Ishikawa (cell line): ENCODE results near the gene SLC12A4.

Source experiments
- CEBPB ChIP-seq: IDR thresholded peaks from 2 replicates; pipeline ENCODE4 v1.6.1; 2012
- CREB1 ChIP-seq: IDR thresholded peaks from 2 replicates; pipeline ENCODE4 v1.6.1; 2012; ENCODE audit warnings: low read depth
- EGR1 ChIP-seq: IDR thresholded peaks from 2 replicates; pipeline ENCODE4 v1.6.1; 2012
- EP300 ChIP-seq: IDR thresholded peaks from 2 replicates; pipeline ENCODE4 v1.6.1; 2012; ENCODE audit warnings: borderline replicate concordance
- FOXM1 ChIP-seq: IDR thresholded peaks from 2 replicates; pipeline ENCODE4 v1.6.1; 2012; ENCODE audit warnings: low read depth, borderline replicate concordance
- MAX ChIP-seq: IDR thresholded peaks from 2 replicates; pipeline ENCODE4 v1.6.1; 2012
- NFIC ChIP-seq: IDR thresholded peaks from 2 replicates; pipeline ENCODE4 v1.6.1; 2012
- RAD21 ChIP-seq: IDR thresholded peaks from 2 replicates; pipeline ENCODE4 v1.6.1; 2012; ENCODE audit warnings: low read depth
- REST ChIP-seq: IDR thresholded peaks from 2 replicates; pipeline ENCODE4 v1.6.1; 2012; ENCODE audit warnings: low read depth, mild to moderate bottlenecking
- TAF1 ChIP-seq: IDR thresholded peaks from 2 replicates; pipeline ENCODE4 v1.6.1; 2012; ENCODE audit warnings: low read depth, mild to moderate bottlenecking
- TCF12 ChIP-seq: IDR thresholded peaks from 2 replicates; pipeline ENCODE4 v1.6.1; 2012; ENCODE audit warnings: low read depth
- TEAD4 ChIP-seq: IDR thresholded peaks from 2 replicates; pipeline ENCODE4 v1.6.1; 2012
- YY1 ChIP-seq: IDR thresholded peaks from 2 replicates; pipeline ENCODE4 v1.6.1; 2012; ENCODE audit warnings: low read depth
- ZBTB7A ChIP-seq: IDR thresholded peaks from 2 replicates; pipeline ENCODE4 v1.6.1; 2012; ENCODE audit warnings: low read depth
- TF ChIP-seq, protein P1 (sequence below): IDR thresholded peaks from 2 replicates; pipeline ENCODE4 v1.6.1; 2012

The SLC12A4 gene

GRCh38 chr16:67939507-67940445 lies 28.7 kb downstream of the SLC12A4 start:
- TF ChIP-seq YY1, result no peak
- TF ChIP-seq TAF1, result no peak
- TF ChIP-seq, protein P1, sequence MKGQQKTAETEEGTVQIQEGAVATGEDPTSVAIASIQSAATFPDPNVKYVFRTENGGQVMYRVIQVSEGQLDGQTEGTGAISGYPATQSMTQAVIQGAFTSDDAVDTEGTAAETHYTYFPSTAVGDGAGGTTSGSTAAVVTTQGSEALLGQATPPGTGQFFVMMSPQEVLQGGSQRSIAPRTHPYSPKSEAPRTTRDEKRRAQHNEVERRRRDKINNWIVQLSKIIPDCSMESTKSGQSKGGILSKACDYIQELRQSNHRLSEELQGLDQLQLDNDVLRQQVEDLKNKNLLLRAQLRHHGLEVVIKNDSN, result peak; percentile 62
- no peak for TF ChIP-seq NFIC

- TF ChIP-seq EGR1 (no peak), TCF12 (no peak), YY1 (no peak), ZBTB7A (no peak), EP300 (no peak), TAF1 (no peak), TEAD4 (no peak), REST (no peak), RAD21 (no peak), FOXM1 (no peak), NFIC (no peak), MAX (no peak), CREB1 (no peak), CEBPB (no peak)
- TF ChIP-seq, protein P1, result no peak
These were observed 31.4 kb downstream of the SLC12A4 start for GRCh38 chr16:67936880-67937605.

DNA sequence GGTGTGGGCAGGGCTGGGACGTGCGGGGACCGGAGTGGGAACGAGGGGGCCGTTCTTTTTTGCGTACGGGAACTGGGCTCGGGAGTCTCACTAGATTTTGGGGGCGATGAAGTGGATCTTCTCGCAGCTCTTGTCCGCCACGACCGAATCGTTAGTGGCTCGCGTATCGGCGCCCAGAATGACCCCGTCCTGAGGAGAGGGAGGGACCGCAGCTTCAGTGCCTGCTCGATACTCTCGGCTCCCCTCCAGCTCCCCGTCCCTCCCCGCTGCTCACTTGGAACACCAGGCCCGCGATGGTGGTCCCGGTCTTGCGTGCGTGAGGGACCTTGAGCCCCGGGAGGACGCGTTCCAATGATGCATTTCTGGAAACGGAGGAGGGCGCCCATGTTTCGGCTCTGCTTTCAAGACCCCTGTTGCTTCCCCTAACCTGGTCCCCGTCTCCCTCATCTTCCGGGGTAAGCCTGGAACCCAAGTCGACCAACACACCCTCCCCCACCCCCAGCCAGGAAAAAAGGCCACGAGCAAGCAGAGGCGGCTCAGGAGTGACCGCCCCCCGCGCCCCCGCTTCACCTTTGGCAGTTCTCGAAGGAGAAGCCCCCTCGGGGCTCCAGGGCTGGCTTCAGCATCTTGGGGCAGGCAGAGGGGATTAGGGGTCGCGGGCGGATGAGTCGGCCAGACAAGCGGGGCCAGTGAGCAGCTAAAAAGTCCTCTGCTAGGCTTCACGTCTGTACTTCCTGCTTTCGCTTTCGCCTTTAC lies 32.1 kb downstream of the SLC12A4 start, which contains the start of gene PSMB10:
PSMB10 (minus strand) TSS at position 727 of the 756 bp plus-strand sequence; CDS start at position 626, 101 bp downstream.
- TF ChIP-seq TCF12 (no peak), EGR1 (peak; percentile 32; the same call in 1 of the 2 replicates), TAF1 (peak; percentile 47; the same call in 1 of the 2 replicates), YY1 (no peak), FOXM1 (no peak), TEAD4 (no peak), ZBTB7A (0 out of 2 replicates have a peak, but pooled peaks have one; percentile 41)

GRCh38 chr16:67935402-67936123 lies 32.9 kb downstream of the SLC12A4 start:
- peak; percentile 59 for TF ChIP-seq NFIC
- TF ChIP-seq TAF1, result peak; percentile 84
- TF ChIP-seq, protein P1, result peak; percentile 93
- peak; percentile 86 for TF ChIP-seq EGR1
- no peak for TF ChIP-seq CREB1
- TF ChIP-seq YY1, result peak; percentile 67; the same call in 1 of the 2 replicates
- no peak for TF ChIP-seq CEBPB
- no peak for TF ChIP-seq RAD21
- no peak for TF ChIP-seq TEAD4
- peak; percentile 83; the same call in 1 of the 2 replicates for TF ChIP-seq ZBTB7A
- TF ChIP-seq EP300, result peak; percentile 19; the same call in 1 of the 2 replicates
- peak; percentile 98 for TF ChIP-seq MAX

- no peak for TF ChIP-seq TCF12
- TF ChIP-seq CREB1, result no peak
- no peak for TF ChIP-seq EP300
- no peak for TF ChIP-seq FOXM1
- TF ChIP-seq, protein P1, result no peak
- TF ChIP-seq TAF1, result no peak
- TF ChIP-seq ZBTB7A, result no peak
These were observed 33.4 kb downstream of the SLC12A4 start for GRCh38 chr16:67935101-67935401.
